WTC11 (cell line): ENCODE measurements around the gene SLC25A10.
"Not testable (repeated sequence)": the region's sequence is repeated elsewhere in the genome, so short reads cannot be mapped to it uniquely, and the experiment has no call there.

Experiments used
- ATF2 ChIP-seq: sonication (generic); formaldehyde crosslinking; IDR thresholded peaks from 2 replicates; pipeline ENCODE4 v1.8.1; 2022; ENCODE audit warnings: low read depth, missing genetic modification reagents, borderline replicate concordance
- CREB1 ChIP-seq: sonication (generic); formaldehyde crosslinking; IDR thresholded peaks from 2 replicates; pipeline ENCODE4 v1.8.0; 2023; ENCODE audit warnings: mild to moderate bottlenecking, missing genetic modification reagents
- CTCF ChIP-seq: fragments of 200-600 bp; IDR thresholded peaks from 2 replicates; pipeline ENCODE4 v1.8.0; 2022; ENCODE audit warnings: antibody characterized with exemption
- FOXK1 ChIP-seq: sonication (generic); formaldehyde crosslinking; IDR thresholded peaks from 2 replicates; pipeline ENCODE4 v1.8.0; 2022; ENCODE audit warnings: mild to moderate bottlenecking, moderate library complexity, missing genetic modification reagents
- HMGA2 ChIP-seq: fragments of 250-450 bp; sonication (Bioruptor Pico); IDR thresholded peaks from 2 replicates; pipeline ENCODE4 v1.4.0; 2021; ENCODE audit warnings: mild to moderate bottlenecking, moderate library complexity
- MLX ChIP-seq: sonication (generic); formaldehyde crosslinking; IDR thresholded peaks from 2 replicates; pipeline ENCODE4 v1.8.1; 2023; ENCODE audit warnings: mild to moderate bottlenecking, missing genetic modification reagents, moderate library complexity
- NR2C2 ChIP-seq: sonication (generic); formaldehyde crosslinking; IDR thresholded peaks from 2 replicates; pipeline ENCODE4 v1.8.0; 2022; ENCODE audit warnings: mild to moderate bottlenecking, missing genetic modification reagents
- TEAD4 ChIP-seq: sonication (generic); formaldehyde crosslinking; IDR thresholded peaks from 2 replicates; pipeline ENCODE4 v1.8.0; 2022; ENCODE audit warnings: mild to moderate bottlenecking, missing genetic modification reagents
- ZNF232 ChIP-seq: sonication (generic); formaldehyde crosslinking; IDR thresholded peaks from 2 replicates; pipeline ENCODE4 v1.8.0; 2022; ENCODE audit warnings: mild to moderate bottlenecking, missing genetic modification reagents
- ZNF317 ChIP-seq: sonication (generic); formaldehyde crosslinking; IDR thresholded peaks from 2 replicates; pipeline ENCODE4 v1.8.1; 2023; ENCODE audit warnings: low read depth, mild to moderate bottlenecking, moderate library complexity, missing genetic modification reagents, borderline replicate concordance

- TF ChIP-seq ATF2; ZNF232 (CRISPR knock-in tag); TEAD4 (CRISPR knock-in tag); CTCF; ZNF317 (CRISPR knock-in tag); MLX (CRISPR knock-in tag); CREB1 (CRISPR knock-in tag); FOXK1 (CRISPR knock-in tag); NR2C2 (CRISPR knock-in tag); HMGA2 (CRISPR knock-in tag): not testable (repeated sequence)
Observed at GRCh38 chr17:81739593-81739992, 27.5 kb downstream of the SLC25A10 start.
